ENCODE results near the gene ACTA2. TPM values are rescaled to one million over a fixed set of nuclear protein-coding genes. Genes with fewer than 3 reads are reported as not detected.

Gene ACTA2
- 17.2 to 20.5 TPM (median 18.5 TPM) in 5 replicates for total RNA-seq (2022; extraction: Qiagen RNA extraction; ENCODE audit: low read depth)

DNA sequence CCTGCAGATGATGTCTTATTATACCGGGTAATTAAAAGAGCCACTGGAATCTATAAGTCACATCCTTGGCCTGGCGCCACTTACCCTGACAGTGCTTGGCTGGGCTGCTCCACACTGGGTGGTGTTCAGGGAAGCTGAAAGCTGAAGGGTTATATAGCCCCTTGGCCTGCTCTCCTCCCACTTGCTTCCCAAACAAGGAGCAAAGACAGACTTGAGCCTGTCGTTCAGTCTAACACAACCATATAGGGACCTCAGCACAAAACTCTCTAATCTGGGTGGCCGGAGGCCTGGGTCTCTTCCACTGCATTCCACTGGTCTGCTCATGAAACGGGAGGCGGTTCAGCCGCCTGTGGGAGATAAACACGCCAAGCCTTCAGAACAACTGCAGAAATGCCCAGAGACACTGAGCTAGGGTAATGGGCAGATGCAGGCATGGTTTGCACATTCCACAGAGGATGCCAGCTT lies at the start of gene ACTA2:
ACTA2 (minus strand) TSS at position 127 of the 465 bp plus-strand sequence. CDS start 3,843 bp downstream, outside the sequence.

DNA sequence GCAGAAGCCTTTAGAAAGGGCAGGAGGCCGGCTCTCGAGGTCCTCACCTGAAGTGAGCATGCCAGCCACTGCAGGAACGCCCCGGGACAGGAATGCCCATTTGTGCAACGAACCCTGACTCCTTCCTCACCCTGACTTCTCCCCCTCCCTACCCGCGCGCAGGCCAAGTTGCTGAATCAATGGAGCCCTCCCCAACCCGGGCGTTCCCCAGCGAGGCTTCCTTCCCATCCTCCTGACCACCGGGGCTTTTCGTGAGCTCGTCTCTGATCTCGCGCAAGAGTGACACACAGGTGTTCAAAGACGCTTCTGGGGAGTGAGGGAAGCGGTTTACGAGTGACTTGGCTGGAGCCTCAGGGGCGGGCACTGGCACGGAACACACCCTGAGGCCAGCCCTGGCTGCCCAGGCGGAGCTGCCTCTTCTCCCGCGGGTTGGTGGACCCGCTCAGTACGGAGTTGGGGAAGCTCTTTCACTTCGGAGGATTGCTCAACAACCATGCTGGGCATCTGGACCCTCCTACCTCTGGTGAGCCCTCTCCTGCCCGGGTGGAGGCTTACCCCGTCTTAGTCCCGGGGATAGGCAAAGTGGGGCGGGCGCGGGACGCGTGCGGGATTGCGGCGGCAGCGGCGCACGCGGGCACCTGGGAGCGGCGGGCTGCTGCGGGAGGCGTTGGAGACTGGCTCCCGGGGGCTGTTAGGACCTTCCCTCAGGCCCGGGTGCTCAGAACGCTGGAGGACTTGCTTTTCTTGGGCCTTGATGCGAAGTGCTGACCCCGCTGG lies 38.0 kb upstream of the ACTA2 start, which contains the start of gene FAS:
FAS (plus strand) TSS at position 415 of the 777 bp plus-strand sequence; CDS start at position 494, 79 bp downstream.

Other genes with a start within 250 kb of the ACTA2 start
- not detected in 5 replicates for gene LIPK, start 246.5 kb downstream of the ACTA2 start, total RNA-seq (2022; extraction: Qiagen RNA extraction; ENCODE audit: low read depth)
- not detected in 5 replicates for gene LIPN, start 192.8 kb downstream of the ACTA2 start, total RNA-seq (2022; extraction: Qiagen RNA extraction; ENCODE audit: low read depth)
- gene LIPM, start 150.0 kb downstream of the ACTA2 start, total RNA-seq (2022; extraction: Qiagen RNA extraction; ENCODE audit: low read depth) = not detected in 5 replicates
- 0.41 to 0.87 TPM (median 0.58 TPM) in 5 replicates for gene ANKRD22, start 100.9 kb downstream of the ACTA2 start, total RNA-seq (2022; extraction: Qiagen RNA extraction; ENCODE audit: low read depth)
- 27.9 to 34.3 TPM (median 31.3 TPM) in 5 replicates for gene STAMBPL1, start 72.5 kb downstream of the ACTA2 start, total RNA-seq (2022; extraction: Qiagen RNA extraction; ENCODE audit: low read depth)
- gene FAS, start 38.0 kb upstream of the ACTA2 start, total RNA-seq (2022; extraction: Qiagen RNA extraction; ENCODE audit: low read depth) = 31.2 to 35.7 TPM (median 33.5 TPM) in 5 replicates